Superior temporal gyrus (tissue), 1 donor: ENCODE data around the gene POLR1A.

Experiments
- DNase-seq: peaks from one replicate; pipeline ENCODE4 v3.0.0-alpha.2; 2016; ENCODE audit errors: extremely low spot score

Gene POLR1A

GRCh38 chr2:86022661-86023365, 82.9 kb downstream of the POLR1A start:
- no peak for DNase-seq

- DNase-seq, result no peak
Observed at GRCh38 chr2:86021396-86022378, 84.0 kb downstream of the POLR1A start.

GRCh38 chr2:86020984-86021383, 84.7 kb downstream of the POLR1A start:
- peak; percentile 83 for DNase-seq

- no peak for DNase-seq
Observed at GRCh38 chr2:86019121-86019520, 86.6 kb downstream of the POLR1A start.

GRCh38 chr2:86017901-86018896, 87.5 kb downstream of the POLR1A start:
- no peak for DNase-seq

- no peak for DNase-seq
Observed at GRCh38 chr2:86016581-86016980, 89.1 kb downstream of the POLR1A start.

GRCh38 chr2:86015699-86016098, 90.0 kb downstream of the POLR1A start:
- DNase-seq, result no peak

- no peak for DNase-seq
Observed at GRCh38 chr2:86015006-86015405, 90.7 kb downstream of the POLR1A start.

GRCh38 chr2:86014493-86014892, 91.2 kb downstream of the POLR1A start:
- DNase-seq, result no peak

GRCh38 chr2:86012007-86012712, 93.5 kb downstream of the POLR1A start:
- no peak for DNase-seq

GRCh38 chr2:86011449-86011941, 94.2 kb downstream of the POLR1A start:
- DNase-seq, result no peak

- DNase-seq, result no peak
Observed at GRCh38 chr2:86010083-86010482, 95.6 kb downstream of the POLR1A start.

GRCh38 chr2:86006524-86006923, 99.2 kb downstream of the POLR1A start:
- DNase-seq, result no peak

GRCh38 chr2:86003967-86004366, 101.7 kb downstream of the POLR1A start:
- no peak for DNase-seq

- DNase-seq, result no peak
Observed at GRCh38 chr2:86003104-86003503, 102.6 kb downstream of the POLR1A start.

GRCh38 chr2:86002375-86002774, 103.3 kb downstream of the POLR1A start:
- no peak for DNase-seq

GRCh38 chr2:86001326-86001725, 104.4 kb downstream of the POLR1A start:
- no peak for DNase-seq

GRCh38 chr2:86000938-86001312, 104.8 kb downstream of the POLR1A start:
- no peak for DNase-seq

GRCh38 chr2:86000131-86000937, 105.4 kb downstream of the POLR1A start:
- DNase-seq, result no peak
